GM23248 (cell line): Measurements from ENCODE around the gene CREB5.

Source experiments
- EZH2 ChIP-seq: fragments of 200-600 bp; sonication (generic); IDR thresholded peaks from 2 replicates; pipeline ENCODE4 v1.6.1; 2018; ENCODE audit warnings: antibody characterized with exemption, mild to moderate bottlenecking; ENCODE audit not compliant: insufficient read depth, poor library complexity, severe bottlenecking
- EZH2phosphoT487 ChIP-seq: fragments of 200-600 bp; sonication (generic); IDR thresholded peaks from 2 replicates; pipeline ENCODE4 v1.6.1; 2018; ENCODE audit warnings: antibody characterized with exemption, moderate library complexity, mild to moderate bottlenecking, low read depth; ENCODE audit not compliant: insufficient read depth

- no peak for TF ChIP-seq EZH2
- TF ChIP-seq EZH2phosphoT487, result no peak
These were observed 46.4 kb downstream of the CREB5 start for GRCh38 chr7:28458732-28459131.
